T-helper 22 cell (primary cell): ENCODE results near the gene RAB7A.
A peak's percentile ranks its signal among the peaks of the same experiment; 100 is the strongest.
"Not testable (repeated sequence)": the region's sequence is repeated elsewhere in the genome, so short reads cannot be mapped to it uniquely, and the experiment has no call there.

ENCODE experiments used
- DNase-seq: peaks from one replicate; pipeline ENCODE4 v3.0.0-alpha.2; 2020; ENCODE audit warnings: low read depth

The RAB7A gene

DNA sequence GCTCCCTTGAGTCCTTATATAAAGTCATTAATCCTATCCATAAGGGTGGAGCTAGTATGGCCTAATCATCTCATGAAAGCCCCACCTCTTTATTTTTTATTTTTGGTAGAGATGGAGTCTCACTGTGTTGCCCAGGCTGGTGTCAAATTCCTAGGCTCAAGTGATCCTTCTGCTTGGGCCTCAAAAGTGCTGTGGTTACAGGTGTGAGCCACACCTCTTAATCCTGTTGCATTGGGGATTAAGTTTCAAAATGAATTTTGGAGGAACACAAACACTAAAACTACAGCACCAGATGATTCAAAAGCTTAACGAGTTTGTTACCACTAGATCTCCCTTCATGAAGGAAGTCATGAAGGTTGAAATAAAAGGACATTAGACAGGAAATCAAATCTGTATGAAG, 27.7 kb downstream of the RAB7A start:
- DNase-seq: no peak

DNA sequence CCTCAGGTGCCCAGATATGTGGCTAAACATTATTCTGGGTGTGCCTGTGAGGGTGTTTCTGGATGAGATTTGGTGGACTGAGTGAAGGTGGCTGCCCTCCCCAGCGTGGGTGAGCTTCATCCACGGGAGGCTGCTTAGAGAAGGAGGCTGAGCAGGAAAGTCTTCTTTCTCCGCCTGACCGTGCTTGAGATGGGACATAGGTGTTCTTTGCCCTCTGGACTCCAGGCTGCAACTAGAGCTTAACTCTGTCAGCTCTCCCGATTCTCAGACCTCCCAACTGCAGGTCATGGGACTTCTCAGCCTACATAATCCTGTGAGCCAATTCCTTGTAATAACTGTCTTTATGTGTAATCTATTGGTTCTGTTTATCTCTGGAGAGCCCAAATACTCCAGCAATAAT, 34.1 kb downstream of the RAB7A start:
- no peak for DNase-seq

DNA sequence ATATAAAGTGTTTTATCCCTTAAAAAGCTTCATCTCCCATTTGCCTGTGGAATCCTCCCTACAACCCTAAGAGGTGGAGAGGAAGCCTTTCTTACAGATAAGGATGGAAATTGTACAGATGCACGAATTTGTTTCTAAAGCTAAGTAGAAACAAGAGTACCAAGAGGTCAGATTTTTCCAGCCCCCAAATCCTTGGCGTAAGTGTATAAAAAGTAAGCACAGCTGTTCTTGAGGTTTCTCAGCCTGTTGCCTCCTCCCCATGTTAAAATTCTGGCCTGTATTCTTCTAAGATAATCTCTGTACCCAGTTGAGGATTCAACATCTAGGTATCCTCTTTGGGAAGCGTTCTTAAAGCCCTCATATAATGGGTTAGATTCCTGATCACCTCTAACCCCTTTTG, 34.9 kb downstream of the RAB7A start:
- no peak for DNase-seq

DNA sequence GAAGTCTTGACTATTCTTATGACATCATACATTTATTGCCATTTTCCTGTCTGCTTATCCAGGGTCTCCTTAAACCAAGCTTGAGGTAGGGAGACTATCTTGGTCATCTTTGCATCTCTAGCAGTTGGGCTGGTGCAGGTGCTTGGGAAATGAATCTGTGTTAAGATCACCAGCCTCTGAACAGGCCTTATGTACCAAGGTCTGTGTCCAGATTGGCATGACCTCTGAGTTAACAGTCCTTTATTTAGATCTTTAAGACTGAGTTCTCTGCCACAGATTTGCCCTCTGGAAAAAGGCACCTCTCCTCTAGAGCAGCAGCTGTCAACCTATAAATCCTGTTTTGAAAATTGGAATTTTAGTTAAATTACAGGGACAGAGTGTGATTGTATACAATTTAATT, 35.4 kb downstream of the RAB7A start:
- no peak for DNase-seq

DNA sequence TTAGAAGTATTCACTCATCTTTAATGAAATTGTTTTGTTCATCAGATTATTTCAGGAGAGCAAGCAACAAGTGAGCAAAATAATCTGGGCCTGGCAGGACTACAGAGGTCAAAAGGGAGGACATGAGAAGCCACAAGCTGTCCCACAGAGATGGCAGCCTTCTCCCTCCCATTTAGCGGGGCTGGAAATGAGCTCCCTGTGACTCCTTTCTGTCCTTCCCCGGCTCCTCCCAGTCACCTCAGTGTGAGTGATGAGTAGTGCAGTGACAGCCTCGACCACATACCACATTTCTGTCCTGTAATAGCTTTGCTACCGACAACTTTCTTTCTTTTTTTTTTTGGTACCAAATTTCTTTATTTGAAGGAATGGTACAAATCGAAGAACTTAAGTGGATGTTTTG, 38.0 kb downstream of the RAB7A start:
- DNase-seq: no peak

DNA sequence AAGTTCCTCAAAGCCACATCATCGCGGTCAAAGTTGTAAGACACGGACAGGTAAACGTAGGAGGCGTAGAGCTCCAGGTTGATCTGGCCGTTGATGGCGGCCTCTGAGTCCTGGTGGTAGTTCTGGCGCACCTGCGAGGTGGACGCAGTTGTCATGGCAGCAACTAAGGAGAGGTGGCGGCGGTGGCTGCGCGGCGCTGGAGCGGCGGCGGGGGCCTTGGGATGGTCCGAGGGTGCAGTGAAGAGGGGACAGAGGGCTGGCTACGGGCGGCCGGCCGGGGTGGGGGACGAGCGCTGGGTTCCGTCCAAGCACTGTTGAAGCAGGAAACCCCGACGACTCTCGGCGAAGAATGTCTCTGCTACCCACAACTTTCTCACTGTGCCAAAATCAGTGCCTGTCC, 38.9 kb downstream of the RAB7A start:
- no peak for DNase-seq

DNA sequence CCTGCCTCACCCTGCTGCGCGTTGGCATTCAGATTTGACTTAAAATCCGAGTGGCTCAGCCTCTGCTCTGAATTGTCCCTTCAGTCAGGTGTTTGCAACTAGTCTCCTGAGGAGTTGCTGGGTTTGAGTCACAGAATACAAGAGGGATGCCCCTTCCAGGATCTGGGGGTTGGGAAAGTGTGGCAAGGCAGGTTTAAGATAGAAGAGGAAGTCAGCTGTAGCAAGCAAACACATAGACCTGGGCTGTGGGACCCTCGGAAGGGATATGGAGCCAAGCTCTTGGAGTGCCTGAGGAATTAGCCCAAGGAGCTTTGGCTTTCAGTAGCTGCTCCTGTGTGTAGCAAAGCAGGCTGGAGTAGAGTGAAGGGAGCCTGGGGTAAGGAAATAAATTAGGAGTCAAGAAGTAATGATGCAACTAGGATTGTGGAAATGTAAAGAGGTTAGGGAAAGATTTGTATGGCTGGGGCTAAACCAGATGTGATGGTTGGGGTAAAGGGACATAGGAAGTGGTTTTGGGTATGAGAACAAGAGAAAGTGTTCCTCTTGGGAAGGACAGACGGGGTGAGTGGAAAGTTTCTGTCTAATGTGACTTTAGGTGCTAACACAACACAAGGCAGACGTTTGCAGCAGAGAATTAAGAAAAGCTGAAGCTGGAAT, 41.2 kb downstream of the RAB7A start:
- DNase-seq: no peak

DNA sequence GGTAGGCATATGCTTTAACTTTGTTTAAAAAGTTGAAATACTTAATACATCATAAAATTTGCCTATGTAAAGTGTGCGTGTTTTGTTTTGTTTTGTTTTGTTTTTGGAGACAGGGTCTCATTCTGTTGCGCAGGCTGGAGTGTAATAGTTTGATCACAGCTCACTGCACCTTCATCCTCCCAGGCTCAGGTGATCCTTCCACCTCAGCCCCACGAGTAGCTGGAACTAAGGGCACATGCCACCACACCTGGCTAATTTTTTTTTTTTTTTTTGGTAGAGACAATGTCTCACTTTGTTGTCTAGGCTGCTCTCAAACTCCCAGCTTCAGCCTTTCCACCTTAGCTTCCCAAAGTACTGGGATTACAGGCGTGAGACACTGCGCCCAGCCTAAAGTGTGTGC, 42.5 kb downstream of the RAB7A start:
- no peak for DNase-seq

DNA sequence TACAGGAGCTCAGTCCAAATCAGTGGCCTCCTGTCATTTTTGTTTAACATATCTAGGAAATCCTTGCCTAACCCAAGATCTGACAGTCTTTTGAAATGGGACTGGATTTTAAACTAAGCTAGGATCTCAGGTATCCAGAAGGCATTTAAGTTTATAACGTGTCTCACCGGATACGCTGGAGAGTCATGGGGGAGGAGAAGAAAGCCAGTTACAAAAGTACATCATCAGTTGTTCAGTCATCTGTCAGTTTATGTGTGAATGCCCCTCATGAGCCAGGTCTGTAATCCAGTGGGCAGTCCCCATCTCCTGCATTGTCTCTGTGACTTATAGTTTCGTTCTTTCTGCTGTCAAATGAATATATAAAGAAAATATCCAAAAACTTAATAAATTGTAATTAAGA, 44.4 kb downstream of the RAB7A start:
- no peak for DNase-seq

DNA sequence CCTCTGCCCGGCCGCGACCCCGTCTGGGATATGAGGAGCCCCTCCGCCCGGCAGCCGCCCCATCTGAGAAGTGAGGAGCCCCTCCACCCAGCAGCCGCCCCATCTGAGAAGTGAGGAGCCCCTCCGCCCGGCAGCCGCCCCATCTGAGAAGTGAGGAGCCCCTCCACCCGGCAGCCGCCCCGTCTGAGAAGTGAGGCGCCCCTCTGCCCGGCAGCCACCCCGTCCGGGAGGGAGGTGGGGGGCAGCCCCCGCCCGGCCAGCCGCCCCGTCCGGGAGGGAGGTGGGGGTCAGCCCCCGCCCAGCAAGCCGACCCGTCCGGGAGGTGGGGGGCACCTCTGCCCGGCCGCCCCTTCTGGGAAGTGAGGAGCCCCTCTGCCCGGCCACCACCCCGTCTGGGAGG, 47.2 kb downstream of the RAB7A start:
- not testable (repeated sequence) for DNase-seq

DNA sequence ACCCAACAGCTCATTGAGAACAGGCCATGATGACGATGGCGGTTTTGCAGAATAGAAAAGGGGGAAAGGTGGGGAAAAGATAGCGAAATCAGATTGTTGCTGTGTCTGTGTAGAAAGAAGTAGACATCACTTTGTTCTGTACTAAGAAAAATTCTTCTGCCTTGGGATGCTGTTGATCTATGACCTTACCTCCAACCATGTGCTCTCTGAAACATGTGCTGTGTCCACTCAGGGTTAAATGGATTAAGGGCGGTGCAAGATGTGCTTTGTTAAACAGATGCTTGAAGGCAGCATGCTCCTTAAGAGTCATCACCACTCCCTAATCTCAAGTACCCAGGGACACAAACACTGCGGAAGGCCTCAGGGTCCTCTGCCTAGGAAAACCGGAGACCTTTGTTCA, 47.6 kb downstream of the RAB7A start:
- DNase-seq: not testable (repeated sequence)

DNA sequence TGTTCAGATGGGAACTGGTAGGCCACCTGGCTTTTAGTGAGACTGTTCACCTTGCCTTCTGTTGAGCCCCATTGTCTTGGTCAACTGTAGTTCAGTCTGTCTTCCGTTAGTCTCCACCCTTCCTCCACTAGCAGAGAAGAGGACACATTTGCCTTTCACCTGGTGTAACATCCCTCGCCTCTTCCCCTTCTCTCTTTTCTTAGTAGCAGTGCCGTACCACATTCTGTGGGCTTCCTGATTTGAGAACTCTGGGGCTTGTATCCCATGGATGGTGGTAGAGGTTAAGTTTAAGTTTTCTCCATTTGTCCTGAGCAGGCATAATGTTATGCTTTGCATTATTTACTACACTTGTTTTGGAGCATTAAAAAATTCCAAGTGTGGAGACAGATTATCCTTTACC, 49.3 kb downstream of the RAB7A start:
- no peak for DNase-seq

DNA sequence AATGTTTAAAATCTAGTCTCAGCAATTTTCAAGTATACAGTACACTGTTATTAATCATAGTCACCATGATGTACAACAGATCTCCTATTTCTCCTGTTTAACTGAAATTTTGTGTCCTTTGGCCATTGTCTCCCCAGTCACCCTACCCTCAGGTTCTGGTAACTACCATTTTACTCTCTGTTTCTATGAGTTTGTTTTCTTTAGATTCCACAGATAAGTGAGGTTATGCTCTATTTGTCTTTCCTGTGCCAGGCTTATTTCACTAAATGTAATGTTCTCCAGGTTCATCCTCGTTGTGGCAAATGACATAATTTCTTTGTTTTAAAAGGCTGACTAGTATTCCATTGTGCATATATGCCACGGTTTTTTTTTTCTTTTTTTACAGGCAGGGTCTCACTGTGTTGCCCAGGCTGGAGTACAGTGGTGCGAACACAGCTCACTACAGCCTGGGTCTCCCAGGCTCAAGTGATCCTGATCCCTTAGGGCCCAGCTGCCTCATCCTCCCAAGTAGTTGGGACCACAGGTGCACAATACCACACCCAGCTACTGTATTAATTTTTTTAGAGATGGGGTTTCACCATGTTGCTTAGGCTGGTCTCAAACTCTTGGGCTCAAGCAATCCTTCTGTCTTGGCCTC, 50.0 kb downstream of the RAB7A start:
- DNase-seq: no peak

DNA sequence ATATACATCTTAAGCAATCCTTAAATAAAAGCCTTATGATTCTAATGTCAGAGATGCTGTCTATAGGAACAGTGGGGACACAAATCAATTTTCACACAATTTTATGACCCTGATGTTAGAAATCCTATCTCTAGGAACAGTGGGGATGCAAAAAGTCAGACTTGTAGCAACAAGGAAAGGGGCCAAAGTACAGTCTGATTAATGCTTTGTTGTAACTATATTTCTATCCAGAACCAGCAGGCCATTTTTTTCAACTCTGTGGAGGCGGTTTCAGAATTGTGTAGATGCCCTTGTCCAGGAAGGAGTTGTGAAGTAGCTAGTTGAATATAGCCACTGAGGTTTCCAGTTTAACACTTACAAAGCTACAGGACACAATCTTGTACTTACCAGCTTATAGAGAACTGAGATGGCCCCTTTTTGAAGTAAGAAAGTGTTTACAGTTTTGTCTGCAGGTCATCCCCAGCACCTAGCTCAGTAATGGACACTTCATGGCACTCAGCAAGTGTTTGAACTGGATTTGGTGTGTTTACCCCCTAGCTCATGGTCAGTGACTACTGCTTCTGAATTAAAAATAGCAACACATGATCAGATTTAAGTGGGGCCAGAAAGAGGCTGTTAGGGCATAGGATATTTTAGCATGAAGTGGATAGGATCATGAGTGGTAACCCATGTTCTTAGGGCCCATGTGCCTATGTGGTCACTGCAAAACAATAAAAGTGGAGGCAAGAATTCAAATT, 54.3 kb downstream of the RAB7A start:
- DNase-seq: no peak

DNA sequence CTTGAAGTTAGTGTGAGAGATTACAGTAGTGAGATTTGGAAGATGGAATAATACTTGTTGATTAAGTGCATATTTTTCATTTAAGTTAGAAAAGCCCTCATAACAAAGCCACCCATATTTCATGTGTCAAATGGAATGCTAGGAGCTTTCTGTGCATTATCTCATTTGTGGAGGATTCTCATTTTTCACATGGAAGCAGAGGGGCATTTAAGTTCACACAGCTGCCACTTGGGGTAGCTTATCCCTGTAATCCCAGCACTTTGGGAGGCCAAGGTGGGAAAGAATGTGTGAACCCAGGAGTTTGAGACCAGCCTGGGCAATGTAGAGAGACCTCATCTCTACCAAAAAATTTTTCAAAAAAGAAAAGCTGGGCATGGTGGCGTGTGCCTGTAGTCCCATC, 55.2 kb downstream of the RAB7A start:
- DNase-seq: no peak

DNA sequence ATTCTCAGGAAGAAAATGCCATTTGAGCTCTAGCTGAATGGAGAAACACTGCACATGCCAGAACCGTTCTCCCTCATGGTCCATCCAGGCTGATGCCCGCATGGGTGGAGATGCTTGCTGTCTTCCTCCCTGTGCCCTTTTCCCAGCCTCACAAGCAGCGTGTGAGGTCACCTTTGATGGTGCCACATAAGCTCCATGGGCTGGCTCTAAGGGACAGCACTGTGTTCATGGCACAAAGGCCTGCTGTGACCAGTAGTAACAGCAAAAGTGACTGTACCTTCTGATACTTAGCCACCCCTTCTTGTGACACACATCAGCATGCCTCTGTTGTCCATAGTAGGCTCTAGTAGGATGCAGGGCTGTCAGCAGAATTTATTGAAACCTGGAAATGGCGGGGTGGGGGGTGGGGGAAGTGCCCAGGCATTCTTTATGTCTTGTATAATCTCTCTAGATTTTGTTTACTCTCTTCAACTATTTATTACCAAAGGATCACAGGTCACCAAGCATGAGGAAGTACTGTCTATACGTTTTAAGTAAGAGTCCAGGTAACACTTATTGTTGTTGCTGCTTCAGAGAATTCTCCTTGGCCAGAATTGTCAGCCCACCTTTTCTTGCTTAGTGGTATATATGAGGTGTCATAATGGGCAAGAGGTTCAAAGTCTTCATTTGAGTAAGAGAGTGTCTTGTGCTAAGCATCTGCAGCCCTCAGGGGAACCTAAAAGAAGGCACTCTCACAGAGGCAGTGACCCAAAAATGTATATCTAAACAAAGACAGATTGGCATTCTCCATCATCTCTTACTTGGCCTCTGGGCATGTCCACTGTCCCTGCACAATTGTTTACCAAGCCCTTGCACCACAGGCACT, 56.5 kb downstream of the RAB7A start:
- DNase-seq: no peak

DNA sequence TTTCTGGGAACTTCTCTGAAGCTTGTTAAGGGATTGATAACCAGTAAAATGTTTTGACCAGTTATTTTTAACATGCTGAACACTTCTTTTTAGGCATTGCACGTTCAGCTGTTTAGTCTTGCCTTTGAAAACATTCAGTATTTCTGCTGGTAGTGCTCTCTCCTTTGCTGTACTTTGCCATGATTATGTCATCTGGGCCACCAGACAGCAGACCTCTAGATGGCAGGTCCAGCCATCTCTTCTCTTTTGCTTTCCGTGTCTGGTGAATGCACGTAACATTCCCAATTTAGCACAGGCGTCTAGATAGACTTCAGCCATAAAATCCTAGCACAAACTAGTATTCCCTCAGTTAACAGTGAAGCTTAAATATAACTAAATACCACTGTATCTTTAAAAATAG, 57.8 kb downstream of the RAB7A start:
- no peak for DNase-seq

DNA sequence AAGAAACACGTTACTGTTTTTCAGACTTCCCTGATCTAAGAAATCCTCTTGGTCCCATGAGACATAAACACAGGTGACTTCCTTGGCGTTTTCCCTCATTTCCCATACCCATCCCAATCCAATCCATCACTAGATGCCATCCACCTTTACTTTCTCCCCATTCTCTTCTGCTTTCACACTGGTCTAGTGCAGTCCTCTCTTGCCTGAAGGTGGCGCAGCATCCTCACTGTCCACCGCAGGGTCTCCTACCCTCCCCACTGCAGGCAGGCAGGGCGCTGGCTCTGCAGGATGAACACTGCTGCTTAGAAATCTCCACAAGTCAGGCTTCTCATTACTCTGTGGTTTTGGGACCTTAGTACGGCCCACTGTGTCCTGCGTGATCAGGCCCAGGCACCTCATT, 58.2 kb downstream of the RAB7A start:
- no peak for DNase-seq

DNA sequence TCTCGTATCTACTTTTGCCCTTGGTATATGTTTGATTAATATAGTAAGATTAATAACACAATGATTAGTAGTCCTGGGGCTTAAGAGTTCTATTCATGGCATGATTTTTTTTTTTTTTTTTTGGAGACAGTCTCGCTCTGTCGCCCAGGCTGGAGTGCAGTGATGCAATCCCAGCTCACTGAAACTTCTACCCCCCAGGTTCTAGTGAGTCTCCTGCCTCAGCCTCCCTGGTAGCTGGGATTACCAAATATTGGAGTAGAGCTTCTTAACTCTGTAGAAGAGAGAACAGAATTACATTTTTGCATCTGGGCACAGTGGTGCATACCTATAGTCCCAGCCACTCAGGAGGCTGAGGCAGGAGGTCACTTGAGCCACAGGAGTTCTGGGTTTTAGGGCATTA, 58.9 kb downstream of the RAB7A start:
- no peak for DNase-seq

DNA sequence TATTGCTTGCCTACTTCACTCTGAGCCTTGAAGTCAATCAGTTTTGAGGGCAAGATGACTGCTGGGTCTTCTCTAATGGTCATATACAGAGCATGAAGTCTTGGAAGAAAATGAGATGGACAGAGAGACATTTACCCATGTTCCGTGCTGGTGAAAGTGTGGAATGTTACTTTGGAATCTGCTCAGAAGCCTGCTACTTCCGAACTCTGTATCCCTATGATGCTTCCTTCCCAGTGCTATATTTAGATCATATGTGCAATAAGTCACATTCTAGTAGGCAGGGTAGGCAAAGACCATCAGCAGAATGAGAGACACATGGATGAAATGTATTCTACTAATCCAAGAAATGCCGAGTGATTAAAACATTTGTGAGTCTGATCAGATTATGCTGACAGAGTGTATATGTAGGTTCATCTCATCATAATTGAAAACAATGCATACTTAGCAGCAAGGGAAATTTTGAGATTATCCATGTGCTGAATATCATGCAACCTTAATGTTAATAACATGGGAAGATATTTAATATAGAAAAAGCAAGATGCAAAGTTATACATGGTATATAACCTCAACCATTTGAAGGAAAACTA, 60.5 kb downstream of the RAB7A start:
- DNase-seq: no peak

DNA sequence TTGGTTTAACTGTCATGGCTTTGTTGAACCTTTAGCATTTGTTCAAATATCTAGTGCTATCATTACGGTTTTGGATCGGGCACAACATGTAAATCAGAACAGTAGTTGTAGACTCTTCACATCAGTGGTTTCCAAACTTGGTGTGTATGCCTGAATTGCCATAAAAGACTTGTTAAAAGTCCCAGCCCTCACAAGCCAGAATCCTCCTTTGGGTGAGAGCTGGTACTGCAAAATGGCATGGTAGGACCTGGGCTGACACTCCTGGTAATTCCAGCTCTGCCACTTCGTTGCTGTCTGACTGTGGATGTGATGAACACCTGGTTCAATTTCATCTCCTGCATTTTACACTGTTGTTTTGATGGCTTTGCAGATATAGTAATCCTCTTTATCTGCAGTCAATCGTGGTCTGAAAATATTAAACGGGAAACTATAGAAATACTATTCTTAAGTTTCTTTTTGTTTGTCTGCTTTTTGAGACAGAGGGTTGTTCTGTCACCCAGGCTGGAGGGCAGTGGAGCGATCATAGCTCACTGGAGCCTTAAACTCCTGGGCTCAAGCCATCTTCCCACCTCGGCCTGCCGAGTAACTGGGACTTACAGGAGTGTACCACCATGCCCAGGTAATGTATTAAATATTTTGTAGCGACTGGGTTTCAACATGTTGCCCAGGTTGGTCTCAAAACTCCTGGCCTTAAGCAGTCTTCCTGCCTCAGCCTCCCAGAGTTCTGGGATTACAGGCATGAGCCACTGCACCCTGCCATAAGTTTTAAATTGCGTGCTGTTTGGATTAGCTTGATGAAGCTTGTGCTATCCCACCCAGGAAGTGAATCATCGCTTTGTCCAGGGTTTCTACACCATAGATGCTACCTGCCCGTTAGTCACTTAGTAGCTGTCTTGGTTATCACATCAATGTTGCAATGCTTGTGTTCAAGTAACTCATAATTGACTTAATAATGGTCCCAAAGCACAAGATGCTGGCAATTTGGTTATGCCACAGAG, 61.6 kb downstream of the RAB7A start:
- peak; percentile 9 for DNase-seq
